Lower lobe of right lung (tissue), 2 donors: Measurements from ENCODE around the gene CDK5RAP3. TPM values are rescaled to one million over a fixed set of nuclear protein-coding genes. Genes with fewer than 3 reads are reported as not detected.
A peak's percentile ranks its signal among the peaks of the same experiment; 100 is the strongest.

Experiments used
- ATAC-seq, 2 donors: fragments of 200-7000 bp; cut with Tn5 transposase; one replicate each; pipeline ENCODE4 v1.9.1; 2020 to 2022; ENCODE audit warnings: mild to moderate bottlenecking in 2 of 2, moderate library complexity in 2 of 2
- DNase-seq: peaks from one replicate; pipeline ENCODE4 v3.0.0-alpha.2; 2020
- H3K27ac ChIP-seq: fragments of 200-600 bp; one replicate; pipeline ENCODE4 v1.8.0; 2022
- H3K27me3 ChIP-seq: fragments of 200-600 bp; one replicate; pipeline ENCODE4 v1.8.0; 2022; ENCODE audit warnings: low read depth
- H3K36me3 ChIP-seq: fragments of 200-600 bp; one replicate; pipeline ENCODE4 v1.8.0; 2022; ENCODE audit warnings: mild to moderate bottlenecking
- H3K4me1 ChIP-seq: fragments of 200-600 bp; one replicate; pipeline ENCODE4 v1.8.0; 2022
- H3K4me3 ChIP-seq: fragments of 200-600 bp; one replicate; pipeline ENCODE4 v1.8.0; 2022; ENCODE audit warnings: mild to moderate bottlenecking
- H3K9me3 ChIP-seq: fragments of 200-600 bp; one replicate; pipeline ENCODE4 v1.8.0; 2022
- CTCF ChIP-seq: fragments of 200-600 bp; IDR thresholded peaks from one replicate; pipeline ENCODE4 v1.8.0; 2022; ENCODE audit warnings: antibody characterized with exemption, mild to moderate bottlenecking
- intact Hi-C: fragments of 100-400 bp; cut with DNase I; formaldehyde crosslinking; loops from one replicate; pipeline ENCODE4 v1.11.0; 2022
- total RNA-seq: library from RNA; stranded (reverse); fragmentation: NEBNext Ultra II Directional; extraction: Animal tissue kit (Norgen Biotek cat#: 25700); gene quantifications from one replicate; pipeline ENCODE4 v1.2.1, GENCODE V29; 2021
- donor health status: DM: no; HTN: yes; CAD: no; lungs with severe emphysema.

The CDK5RAP3 gene
- total RNA-seq, 1 donor from 2014 or later = 161 TPM

GRCh38 chr17:47946516-47946915, 24.4 kb upstream of the CDK5RAP3 start:
- DNase-seq (no peak), ATAC-seq (no peak)
- H3K4me1 ChIP-seq = peaks cover 66% of the 10 kb centered on the region
- H3K27ac ChIP-seq = peak overlapping the region; percentile 4
- intact Hi-C loops = no loop called here
- H3K4me3 ChIP-seq = no peak overlapping the region
- H3K27me3 ChIP-seq = no peaks in the 10 kb centered on the region
- peaks cover 32% of the 10 kb centered on the region for H3K36me3 ChIP-seq
- no peaks in the 10 kb centered on the region for H3K9me3 ChIP-seq
- TF ChIP-seq CTCF = no peak

- Histone ChIP-seq H3K36me3 (peaks cover 32% of the 10 kb centered on the region), H3K4me3 (no peak overlapping the region), H3K27me3 (no peaks in the 10 kb centered on the region), H3K4me1 (peaks cover 69% of the 10 kb centered on the region), H3K27ac (no peak overlapping the region), H3K9me3 (no peaks in the 10 kb centered on the region)
- ATAC-seq (peak; percentile 80 to 88), DNase-seq (peak; percentile 84)
- peak; percentile 83 for TF ChIP-seq CTCF
- intact Hi-C loops = no loop called here
Measured at GRCh38 chr17:47946929-47947397, 23.9 kb upstream of the CDK5RAP3 start.

- peak; percentile 2 to 5 for ATAC-seq
- no peaks in the 10 kb centered on the region for H3K27me3 ChIP-seq
- peaks cover 73% of the 10 kb centered on the region for H3K4me1 ChIP-seq
- H3K36me3 ChIP-seq = peaks cover 39% of the 10 kb centered on the region
- H3K4me3 ChIP-seq = peak overlapping the region; percentile 45
- intact Hi-C loops = no loop called here
- DNase-seq = no peak
- no peak overlapping the region for H3K27ac ChIP-seq
- TF ChIP-seq CTCF = no peak
- no peaks in the 10 kb centered on the region for H3K9me3 ChIP-seq
Measured at GRCh38 chr17:47948706-47949196, 22.2 kb upstream of the CDK5RAP3 start.

GRCh38 chr17:47949197-47949759, 21.6 kb upstream of the CDK5RAP3 start:
- ATAC-seq (peak; percentile 88), DNase-seq (peak; percentile 94)
- H3K4me3 ChIP-seq = peak overlapping the region; percentile 45
- intact Hi-C loops = no loop called here
- TF ChIP-seq CTCF = peak; percentile 86
- peak overlapping the region; percentile 78 for H3K27ac ChIP-seq
- peaks cover 38% of the 10 kb centered on the region for H3K36me3 ChIP-seq
- H3K27me3 ChIP-seq = no peaks in the 10 kb centered on the region
- peaks cover 76% of the 10 kb centered on the region for H3K4me1 ChIP-seq
- H3K9me3 ChIP-seq = no peaks in the 10 kb centered on the region

- DNase-seq = no peak
- intact Hi-C loops = no loop called here
Measured at GRCh38 chr17:47949946-47950345, 21.0 kb upstream of the CDK5RAP3 start.

More at GRCh38 chr17:47949946-47950345, 21.0 kb upstream of the CDK5RAP3 start:
- peak overlapping the region; percentile 45 for H3K4me3 ChIP-seq
- H3K4me1 ChIP-seq = peaks cover 73% of the 10 kb centered on the region
- no peaks in the 10 kb centered on the region for H3K9me3 ChIP-seq
- H3K36me3 ChIP-seq = peaks cover 31% of the 10 kb centered on the region
- ATAC-seq = no peak
- TF ChIP-seq CTCF = no peak
- H3K27ac ChIP-seq = peak overlapping the region; percentile 78
- no peaks in the 10 kb centered on the region for H3K27me3 ChIP-seq
